LNCaP clone FGC (cell line): ENCODE results near the gene ABL2.

Experiments
- DNase-seq: peaks from one replicate; pipeline ENCODE4 v3.0.0-alpha.2; 2011; ENCODE audit warnings: low read depth
- H3K4me3 ChIP-seq: 2 replicates; pipeline ENCODE4 v1.5.1; 2011; ENCODE audit warnings: mild to moderate bottlenecking, low read depth, low read length, control low read depth
- CTCF ChIP-seq: IDR thresholded peaks from 2 replicates; pipeline ENCODE4 v1.5.1; 2012; ENCODE audit warnings: mild to moderate bottlenecking; ENCODE audit not compliant: control insufficient read depth, insufficient read depth; ENCODE audit errors: extremely low read depth

ABL2 gene

DNA sequence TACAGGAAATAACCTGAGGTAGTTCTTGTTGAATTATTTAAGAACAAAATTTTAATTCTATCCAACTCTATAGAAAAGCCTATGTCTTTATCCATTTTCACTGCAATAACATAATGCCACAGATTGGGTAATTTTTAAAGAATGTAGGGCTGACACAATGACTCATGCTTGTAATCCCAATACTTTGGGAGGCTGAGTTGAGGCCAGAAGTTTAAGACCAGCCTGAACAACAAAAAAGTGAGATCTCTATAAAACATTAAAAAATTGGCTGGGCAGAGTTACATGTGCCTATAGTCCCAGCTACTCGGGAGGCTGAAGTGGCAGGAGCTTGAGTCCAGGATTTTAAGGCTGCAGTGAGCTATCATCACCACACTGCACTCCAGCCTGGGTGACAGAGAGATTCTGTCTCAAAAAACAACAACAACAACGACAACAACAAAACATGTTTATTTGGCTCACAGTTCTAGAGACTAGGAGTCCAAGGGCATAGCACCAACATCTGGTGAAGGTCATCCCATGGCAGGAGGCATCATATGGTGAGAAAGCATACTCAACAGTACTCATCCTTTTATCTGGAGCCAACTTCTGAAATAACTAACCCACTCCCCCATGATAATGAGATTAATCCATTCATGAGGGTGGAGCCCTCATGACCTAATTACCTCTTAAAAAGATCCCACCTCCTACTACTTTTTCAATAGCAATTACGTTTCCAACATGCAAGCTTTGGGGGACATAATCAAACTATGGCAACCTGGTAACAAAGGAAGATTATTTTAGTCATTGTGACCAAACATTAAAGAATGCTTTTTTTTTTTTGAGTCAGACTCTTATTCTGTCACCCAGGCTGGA lies 59.6 kb downstream of the ABL2 start:
- no peak for DNase-seq
- no peak overlapping the region for H3K4me3 ChIP-seq
- no peak for TF ChIP-seq CTCF

- H3K4me3 ChIP-seq = no peak overlapping the region
- no peak for DNase-seq
- TF ChIP-seq CTCF = no peak
Measured at GRCh38 chr1:179168536-179168935, 60.9 kb downstream of the ABL2 start.

GRCh38 chr1:179167955-179168354 lies 61.5 kb downstream of the ABL2 start:
- H3K4me3 ChIP-seq = no peak overlapping the region
- no peak for DNase-seq
- no peak for TF ChIP-seq CTCF

DNA sequence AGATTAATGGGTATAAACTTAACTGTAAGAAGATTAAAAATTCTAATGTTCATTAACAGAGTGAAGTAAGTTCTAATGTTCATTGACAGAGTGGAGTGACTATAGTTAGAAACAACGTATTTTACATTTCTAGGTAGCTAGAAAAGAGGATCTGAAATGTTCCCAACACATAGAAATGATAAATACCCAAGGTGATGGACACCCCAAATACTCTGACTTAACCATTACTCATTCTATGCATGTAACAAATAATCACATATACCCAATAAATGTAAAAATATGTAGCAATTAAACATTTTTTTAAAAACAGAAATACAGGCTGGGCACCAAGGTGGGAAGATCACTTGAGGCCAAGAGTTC lies 62.1 kb downstream of the ABL2 start:
- TF ChIP-seq CTCF = no peak
- no peak overlapping the region for H3K4me3 ChIP-seq

DNA sequence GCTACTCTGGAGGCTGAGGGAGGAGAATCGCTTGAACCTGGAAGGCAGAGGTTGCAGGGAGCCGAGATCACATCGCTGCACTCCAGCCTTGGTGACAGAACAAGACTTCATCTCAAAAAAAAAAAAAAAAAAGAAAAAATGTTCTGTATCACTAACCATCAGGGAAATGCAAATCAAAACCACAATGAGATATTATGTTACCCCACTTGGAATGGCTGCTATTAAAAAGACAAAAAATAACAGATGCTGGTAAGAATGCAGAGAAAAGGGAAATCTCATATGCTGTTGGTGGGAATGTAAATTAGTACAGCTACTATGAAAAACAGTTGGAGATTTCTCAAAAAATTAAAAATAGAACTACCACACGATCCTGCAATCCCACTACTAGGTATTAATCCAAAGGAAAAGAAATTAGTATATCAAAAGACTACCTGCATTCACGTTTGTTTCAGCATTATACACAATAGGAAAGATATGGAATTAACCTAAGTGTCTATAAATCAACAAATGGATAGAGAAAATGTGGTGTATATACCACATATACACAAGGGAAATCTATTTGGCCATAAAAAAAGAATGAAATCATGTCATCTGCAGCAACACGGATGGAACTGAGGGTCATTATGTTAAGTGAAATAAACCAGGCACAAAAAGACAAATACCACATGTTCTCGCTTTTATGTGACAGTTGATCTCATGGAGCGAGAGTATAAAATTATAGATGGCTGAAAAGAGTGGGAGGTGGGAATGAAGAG lies 62.6 kb downstream of the ABL2 start:
- no peak overlapping the region for H3K4me3 ChIP-seq
- no peak for DNase-seq
- TF ChIP-seq CTCF = no peak

More for the DNA sequence above, 62.1 kb downstream of the ABL2 start:
- DNase-seq = no peak

DNA sequence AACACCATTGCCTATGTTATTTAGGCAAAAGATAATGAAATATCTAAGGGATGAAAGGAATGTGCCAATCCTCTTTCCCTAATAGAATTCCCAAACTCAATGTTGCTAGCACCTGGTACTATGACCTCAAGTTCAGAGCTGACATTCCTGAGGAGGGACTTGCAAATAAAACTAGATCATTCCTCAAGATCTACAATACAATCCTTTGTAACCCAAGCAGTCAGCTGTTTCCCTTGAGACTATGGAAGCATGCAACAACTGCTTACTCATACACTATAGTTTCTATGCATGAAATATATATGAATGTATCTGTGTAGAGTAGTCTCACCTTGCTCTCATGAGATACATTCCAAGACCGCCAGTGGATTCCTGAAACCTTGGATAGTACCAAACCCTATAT lies 65.0 kb downstream of the ABL2 start:
- no peak for TF ChIP-seq CTCF
- no peak for DNase-seq
- no peak overlapping the region for H3K4me3 ChIP-seq
